ENCODE results near the gene HMGB1.
"Not testable (repeated sequence)": the region's sequence is repeated elsewhere in the genome, so short reads cannot be mapped to it uniquely, and the experiment has no call there.

The HMGB1 gene

DNA sequence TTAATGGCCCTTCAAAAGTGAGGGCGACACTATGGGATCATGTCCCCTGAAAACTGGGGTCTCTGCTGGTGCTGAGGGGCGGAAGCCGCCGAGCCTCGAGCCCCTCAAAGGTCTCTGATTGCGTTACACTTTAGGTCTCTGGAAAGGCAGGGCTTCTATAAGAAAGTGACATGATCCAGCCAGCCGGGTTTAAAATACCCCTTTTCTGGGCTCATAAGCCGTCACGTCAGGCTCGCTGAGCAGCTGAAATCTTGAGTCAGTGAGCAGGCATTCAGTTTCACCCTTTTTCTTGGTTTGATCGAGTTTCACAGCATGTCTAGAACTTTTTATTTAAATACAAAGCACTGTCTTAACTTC lies 600 bp upstream of the HMGB1 start:
- no peak for DNase-seq (ENCODE audit: low spot score)

DNA sequence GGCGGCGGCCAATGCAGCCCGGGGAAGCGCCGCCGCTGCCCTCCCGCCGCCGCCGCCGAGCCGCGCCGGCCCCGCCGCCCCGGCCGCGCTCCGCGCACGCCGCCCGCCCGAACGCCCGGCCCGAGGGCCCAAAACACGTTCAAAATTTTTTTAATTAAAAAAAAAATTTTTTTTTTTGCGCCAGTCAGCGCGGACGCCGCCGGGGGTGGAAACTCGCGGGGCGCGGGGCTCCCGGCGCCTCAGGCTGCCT lies 468 bp downstream of the HMGB1 start:
- no peak for DNase-seq (ENCODE audit: low spot score)

DNA sequence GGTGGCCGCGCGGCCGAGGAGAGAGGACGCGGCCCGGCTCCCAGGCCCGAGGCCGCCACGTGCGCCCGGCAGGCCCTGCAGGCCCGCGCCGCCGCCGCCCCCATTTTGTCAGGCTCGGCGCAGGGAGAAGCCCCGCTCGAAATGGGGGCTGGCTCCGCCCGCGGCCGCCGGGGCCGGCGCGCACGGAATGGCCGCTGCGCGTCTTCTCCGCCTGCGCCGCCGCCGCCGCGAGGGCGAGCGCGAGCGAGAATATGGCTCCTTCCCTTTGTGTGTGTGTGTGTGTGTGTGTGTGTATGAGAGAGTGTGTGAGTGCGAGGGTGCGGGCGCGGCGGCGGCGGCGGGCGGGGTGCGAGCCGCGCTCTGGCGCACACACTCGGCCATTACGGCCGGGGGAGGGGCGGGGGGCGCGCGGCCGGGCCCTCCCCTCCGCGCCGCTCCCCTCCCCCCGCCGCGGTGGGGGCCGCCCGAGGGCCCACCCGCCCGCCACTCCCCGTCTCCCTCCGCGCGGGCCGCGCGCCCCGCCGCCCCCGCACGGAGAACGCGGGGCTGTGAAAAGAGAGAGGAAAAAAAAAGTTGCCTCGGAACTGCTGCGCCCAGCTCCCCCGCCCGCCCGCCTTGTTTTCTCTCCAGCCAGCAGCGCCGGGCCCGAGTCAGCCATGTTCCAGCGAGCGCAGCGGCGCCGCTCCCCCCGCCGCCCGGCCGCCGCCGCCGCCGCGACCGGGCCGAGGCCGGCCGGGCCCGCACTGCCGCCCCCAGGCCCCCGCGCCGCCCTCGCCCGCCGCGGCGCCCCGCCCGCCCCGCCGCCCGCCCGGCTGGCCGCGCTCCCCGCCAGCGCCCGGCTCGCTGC lies 1.0 kb downstream of the HMGB1 start:
- peak; percentile 34 for DNase-seq (ENCODE audit: low spot score)

DNA sequence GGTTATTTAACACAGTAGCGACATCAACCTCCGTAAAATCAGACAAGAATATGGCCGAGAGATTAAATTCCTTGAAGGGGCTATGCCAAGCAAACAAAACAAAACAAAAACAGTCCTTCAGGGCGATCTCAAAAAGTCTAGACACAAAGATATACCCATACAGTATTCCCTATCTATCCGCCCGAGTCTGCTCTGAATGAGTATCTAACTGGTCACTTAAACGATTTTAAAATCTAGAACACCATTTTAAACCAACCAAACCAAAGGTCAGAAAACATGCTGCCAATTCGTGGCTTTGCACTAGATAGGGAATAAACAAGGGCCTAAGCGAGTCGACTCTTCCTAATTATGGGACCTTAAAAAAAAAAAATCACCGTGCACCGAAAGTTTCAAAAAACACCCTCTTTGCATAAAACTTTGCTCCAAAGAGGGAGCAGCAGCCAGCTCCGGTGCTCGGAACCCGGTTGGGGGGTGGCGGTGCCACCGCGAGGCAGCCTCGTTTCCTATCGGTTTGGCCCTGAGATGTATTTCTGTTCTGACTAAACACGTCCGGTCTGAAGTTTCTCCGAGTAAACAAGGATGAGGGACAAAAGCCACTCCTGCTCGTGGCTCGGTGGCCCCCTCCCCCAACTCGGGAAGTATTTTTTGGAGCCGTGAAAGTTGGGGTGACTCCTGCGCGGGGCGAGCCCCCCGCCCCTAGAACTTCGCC lies 1.8 kb downstream of the HMGB1 start:
- DNase-seq (ENCODE audit: low spot score), result peak; percentile 10

DNA sequence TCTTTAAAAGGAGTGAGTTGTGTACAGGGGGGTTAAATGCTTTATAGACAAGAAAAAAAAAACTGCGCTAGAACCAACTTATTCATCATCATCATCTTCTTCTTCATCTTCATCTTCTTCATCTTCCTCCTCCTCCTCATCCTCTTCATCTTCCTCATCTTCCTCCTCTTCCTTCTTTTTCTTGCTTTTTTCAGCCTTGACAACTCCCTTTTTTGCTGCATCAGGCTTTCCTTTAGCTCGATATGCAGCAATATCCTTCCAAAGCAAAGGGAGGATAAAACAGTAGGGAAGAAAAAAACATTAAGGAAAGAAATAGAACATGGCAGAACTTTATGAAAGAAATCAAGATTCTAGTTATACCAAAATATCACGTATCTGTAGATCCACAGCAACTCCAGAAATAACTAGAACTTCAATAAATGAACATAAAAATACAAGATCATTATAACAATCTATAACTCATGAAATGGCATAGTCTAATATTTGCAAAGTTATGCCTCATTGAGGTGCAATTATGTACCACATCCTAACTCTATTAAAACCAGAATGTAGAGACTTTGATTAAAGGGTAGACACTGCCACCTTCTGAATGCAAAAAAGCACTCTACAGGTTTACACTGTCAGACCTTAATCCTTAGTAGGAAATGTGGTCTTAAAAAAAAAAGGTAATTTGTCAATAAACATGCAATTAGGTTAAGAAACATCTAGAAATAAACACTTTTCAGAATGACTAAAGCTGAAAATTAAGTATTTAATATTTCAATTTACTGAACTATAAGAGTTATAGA lies 4.3 kb downstream of the HMGB1 start:
- DNase-seq (ENCODE audit: low spot score), result not testable (repeated sequence)

DNA sequence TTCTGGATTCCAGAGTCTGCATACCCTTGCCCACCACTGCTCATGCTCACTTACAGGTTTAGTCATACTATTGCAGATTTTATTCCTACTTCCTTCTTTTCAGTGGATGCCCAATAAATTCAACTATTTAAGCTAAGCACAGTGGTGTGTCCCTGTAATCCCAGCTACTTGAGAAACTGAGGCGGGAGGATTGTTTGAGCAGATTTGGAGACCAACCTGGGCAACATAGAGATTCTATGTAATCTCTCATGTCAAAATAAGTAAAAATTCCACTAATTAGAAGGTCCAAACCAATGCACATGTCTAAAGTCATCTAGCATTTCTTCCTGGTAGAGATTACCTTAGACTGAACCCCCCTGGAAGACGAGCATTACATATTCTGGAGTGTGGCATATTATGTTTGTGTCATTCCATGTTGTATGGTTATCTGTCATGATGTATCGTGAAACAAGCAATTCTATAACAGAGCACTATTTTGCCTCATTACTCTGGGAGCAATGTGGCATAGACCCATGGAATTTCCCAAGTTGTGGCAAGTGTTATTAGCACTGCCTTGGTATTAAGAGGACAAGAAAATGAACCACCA lies 8.3 kb downstream of the HMGB1 start:
- no peak for DNase-seq (ENCODE audit: low spot score)

DNA sequence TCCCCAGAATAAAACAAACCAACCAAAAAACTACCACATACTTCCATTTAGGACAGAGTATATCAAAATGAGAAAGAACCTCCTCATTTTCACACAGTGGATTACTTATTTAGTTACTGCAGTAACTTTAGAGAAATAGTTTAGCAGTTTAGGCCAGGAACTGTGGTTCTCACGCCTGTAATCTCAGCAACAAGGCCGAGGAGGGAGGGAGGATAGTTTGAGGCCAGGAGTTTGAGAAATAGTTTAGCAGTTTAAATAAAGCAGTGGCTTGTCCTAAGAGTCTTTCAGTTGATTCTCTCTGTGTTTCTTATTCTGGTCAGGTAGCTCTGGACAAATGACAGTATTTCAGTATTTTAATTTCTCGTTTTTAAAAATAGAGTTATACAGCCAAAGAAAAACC lies 9.4 kb downstream of the HMGB1 start:
- no peak for DNase-seq (ENCODE audit: low spot score)

DNA sequence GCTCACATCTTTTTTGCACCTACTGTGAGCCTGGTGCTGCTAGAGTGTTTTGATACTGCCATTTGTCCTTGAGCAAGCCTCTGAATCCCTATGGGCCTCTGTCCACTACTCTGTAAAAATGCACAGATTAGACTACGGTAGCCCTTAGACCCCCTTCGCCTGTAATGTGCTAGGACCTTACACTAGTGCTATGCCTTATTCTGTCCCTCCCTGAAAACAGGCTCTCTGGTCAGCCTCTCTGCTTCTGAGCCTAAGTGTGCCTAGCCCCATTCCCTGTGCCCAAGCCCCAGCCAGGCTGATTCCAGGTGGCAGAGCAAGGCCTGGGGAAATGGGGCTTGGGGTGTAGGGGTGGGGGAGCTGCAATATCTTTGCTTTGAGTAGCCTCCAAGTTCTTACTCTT lies 10.7 kb downstream of the HMGB1 start:
- no peak for DNase-seq (ENCODE audit: low spot score)

DNA sequence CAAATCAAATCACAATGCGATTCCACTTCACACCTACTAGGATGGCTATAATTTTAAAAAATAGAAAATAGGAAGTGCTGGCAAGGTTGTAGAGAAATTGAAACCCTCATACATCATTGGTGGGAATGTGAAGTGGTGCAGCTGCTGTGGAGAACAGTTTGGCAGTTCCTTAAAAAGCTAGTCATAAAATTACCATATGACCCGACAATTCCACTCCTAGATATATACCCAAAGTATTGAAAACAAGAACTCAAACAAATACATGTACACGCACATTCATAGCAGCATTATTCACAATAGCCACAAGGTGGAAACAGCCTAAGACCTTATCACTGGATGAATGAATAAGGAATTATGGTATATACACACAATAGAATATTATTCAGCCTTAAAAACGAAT lies 12.0 kb downstream of the HMGB1 start:
- no peak for DNase-seq (ENCODE audit: low spot score)

DNA sequence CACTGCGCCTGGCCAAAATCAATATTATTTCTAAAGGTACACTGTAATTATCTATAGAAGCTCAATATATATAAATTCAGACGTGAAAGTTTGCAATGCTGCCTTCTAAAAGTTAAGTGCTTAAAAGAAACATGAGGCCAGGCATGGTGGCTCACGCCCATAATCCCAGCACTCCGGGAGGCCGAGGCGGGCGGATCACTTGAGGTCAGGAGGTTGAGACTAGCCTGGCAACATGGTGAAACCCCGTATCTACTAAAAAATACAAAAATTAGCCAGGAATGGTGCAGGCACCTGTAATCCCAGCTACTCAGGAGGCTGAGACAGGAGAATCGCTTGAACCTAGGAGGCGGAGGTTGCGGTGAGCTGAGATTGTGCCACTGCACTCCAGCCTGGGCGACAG lies 14.3 kb downstream of the HMGB1 start:
- DNase-seq (ENCODE audit: low spot score), result not testable (repeated sequence)

DNA sequence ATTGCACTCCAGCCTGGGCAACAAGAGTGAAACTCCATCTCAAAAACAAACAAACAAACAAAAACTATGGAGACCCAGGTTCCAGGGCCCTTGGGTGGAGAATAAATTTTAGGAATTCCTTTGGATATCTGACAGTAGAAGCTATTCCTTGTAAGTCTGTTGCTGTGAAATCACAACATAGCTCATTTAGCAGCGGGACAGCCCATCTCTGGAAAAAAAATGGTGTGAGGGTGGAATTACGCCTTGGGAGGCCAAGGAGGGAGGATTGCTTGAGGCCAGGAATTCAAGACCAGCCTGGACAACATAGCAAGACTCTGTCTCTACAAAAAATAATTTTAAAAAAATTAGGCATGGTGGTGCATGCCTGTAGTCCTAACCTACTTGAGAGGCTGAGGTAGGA lies 15.7 kb downstream of the HMGB1 start:
- DNase-seq (ENCODE audit: low spot score), result no peak

DNA sequence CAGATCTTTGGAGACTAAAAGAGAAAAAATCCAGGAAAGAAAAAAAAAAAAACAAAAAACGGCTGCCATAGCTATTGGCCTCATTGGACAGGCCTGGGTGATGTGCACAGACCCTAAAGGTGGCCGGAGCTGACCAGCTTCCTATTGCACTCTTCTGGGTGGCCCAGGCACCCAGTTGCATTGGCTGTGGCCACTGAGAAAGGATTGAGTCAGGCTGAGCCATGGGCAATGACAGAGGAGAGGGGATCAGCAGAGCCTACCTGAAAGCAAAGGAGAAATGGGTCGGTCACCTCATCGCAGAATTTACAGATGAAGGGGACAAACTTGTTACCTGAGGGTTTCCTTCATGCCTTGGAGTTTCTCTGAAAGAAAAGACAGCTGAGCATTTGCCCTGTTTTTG lies 17.3 kb downstream of the HMGB1 start:
- DNase-seq (ENCODE audit: low spot score), result no peak

DNA sequence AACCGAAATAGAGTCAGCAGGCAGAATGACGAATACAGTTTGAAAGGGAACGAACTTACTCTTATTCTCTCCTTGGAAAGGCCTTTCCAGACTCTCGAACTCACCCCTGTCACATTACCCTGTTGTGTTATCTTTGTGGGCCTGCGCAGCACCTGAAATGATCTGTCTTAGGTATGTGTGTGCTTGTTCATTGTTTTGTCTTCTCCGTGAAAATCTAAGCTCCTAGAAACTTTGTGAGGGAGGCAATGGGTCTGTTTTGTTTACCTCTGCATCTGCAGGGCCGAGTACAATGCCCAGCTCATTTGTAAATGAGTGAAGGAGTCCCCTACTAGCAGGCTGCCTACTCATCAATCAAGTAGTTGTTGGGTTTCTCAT lies 19.6 kb downstream of the HMGB1 start:
- DNase-seq (ENCODE audit: low spot score), result no peak

DNA sequence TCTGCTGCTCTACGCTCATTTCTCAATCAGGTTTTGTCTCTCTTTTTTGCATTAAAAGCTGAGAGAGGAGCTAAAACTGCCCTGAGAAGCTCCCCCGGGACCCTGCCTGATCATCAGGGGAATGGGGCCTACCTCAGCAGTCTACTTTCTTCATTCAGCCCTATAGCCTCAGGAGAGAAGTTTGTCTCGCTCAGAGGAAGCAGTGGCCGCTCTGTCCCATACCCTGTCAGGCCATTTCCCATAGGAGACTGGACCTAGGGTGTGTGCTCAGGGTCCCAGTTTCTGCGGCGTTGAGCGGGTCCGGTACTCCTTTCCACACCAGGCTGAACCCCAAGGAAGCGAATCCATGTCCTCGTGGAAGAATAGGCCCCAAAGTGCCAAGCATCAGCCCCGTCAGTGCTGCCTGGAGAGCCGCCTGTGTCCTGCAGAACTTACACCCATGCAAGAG lies 21.8 kb downstream of the HMGB1 start:
- no peak for DNase-seq (ENCODE audit: low spot score)

DNA sequence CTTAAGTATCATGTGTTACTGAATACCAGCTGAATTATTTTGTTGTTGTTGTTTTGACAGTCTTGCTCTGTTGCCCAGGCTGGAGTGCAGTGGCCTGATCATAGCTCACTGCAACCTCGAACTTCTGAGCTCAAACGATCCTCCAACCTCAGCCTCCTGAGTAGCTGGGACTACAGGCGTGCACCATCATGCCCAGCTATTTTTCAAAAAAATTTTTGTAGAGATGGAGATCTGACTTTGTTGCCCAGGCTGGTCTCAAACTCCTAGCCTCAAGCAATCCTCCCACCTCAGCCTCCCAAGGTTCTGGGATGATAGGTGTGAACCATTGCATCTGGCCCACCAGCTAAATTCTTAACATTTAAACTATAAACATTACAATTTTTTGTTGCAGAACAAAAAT lies 22.2 kb downstream of the HMGB1 start:
- not testable (repeated sequence) for DNase-seq (ENCODE audit: low spot score)

DNA sequence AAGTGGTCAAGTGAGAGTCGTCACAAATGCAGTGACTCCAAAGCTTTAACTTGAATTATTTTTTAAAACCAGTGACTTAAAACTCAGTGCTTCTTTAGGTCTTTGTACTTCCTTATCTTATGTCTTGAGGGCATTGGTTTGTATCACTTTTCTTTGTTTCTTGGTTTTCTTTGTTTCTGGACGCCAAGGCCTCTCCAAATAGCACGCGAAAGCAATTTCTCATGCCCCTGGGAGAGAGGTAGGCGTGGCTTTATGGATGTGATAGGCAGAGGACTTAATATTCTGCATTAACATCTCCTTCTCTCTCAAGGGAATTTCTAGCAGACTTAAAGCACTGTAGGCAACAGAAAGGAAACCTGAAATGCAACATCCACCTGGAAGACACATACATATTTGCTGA lies 22.8 kb downstream of the HMGB1 start:
- DNase-seq (ENCODE audit: low spot score), result no peak

DNA sequence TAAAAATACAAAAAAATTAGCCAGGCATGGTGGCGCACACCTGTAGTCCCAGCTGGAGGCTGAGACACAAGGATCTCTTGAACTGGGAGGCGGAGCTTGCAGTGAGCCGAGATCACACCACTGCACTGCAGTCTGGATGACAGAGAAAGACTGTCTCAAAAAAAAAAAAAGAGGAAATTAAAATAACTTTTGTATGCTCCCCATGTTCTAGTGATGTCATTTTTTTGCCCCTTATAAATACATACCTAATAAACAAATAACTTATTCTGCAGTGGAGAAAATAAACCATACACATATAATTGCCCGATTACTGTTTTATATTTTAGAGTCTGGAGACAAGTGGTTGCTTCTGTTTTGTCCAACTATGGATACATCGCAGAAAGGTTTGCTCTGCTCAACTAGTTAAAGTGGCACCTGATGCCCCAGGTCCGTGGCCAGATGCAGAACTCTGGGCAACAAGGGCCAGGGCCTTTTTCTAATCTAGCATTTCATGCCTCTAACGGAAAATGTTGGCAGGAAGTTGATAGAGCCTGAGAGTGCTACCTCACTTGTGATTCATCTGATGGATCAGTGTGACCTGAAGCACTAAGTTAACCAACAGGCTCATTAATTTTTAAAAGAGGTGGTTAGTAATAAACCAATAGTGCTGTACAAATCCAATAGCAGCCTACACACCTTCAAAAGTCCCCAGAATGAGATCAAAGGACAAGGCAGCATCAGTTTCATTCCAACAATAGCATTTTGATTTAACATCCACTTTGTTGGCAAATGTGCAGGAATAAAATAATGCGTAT lies 24.6 kb downstream of the HMGB1 start:
- no peak for DNase-seq (ENCODE audit: low spot score)

DNA sequence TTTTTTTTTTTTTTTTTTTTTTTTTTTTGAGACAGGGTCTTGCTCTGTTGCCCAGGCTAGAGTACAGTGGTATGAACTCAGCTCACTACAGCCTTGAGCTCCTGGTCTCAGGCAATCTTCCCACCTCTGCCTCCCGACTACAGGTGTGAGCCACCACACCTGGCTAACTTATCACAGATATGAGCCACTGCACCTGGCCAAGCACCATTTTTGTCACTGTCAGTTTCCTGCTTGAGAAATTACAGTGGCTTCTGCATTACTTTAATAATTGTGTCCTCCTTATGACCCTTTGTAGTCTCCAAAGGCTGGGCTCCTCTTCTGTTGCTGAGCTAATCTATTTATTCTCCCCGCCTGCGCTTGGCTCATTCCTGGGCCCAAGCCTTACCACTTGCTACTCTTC lies 27.4 kb downstream of the HMGB1 start:
- DNase-seq (ENCODE audit: low spot score), result no peak

DNA sequence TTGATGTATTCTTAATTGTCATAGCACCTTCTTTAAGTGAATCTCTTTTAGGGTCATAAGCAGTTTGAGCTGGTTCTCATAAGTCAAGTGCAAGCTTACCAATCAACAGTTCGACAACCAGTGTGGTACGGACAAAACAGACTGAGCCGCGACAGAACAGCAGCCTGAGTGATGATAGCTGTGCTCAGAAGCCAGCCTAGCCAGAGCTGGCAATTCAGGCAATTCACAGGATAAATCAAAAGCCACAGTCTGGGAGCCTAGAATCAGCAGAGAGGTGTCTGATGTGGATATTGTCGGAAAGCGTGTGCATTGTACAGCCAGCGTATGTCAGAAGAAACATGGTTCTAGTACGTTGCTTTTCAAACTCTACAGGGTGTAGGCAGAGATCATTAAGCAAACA lies 28.6 kb downstream of the HMGB1 start:
- DNase-seq (ENCODE audit: low spot score), result no peak

DNA sequence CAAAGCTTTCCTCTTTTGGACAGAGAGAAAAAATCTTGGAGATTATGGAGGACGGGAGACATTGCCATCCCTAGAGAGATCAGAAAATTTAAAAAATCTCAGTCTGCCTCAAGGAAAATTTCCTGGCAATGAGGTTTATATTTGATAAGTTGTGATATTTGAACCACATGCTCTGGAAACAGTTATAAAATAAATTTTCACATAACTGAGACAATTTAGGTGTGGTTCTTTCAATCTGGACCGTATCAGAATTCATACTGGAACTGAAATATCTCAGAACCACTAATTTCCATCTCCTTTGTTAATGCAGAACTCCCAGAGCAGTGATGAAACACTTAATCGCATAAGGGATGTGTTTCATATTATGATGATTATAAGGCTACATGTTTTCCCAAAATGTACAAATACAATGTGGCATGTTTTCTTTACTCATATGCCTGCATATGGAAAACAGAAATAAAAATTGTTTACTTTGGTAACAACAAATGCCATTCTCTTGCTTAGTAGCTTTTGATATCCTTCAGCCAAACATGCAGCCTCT lies 29.8 kb downstream of the HMGB1 start:
- DNase-seq (ENCODE audit: low spot score), result no peak

DNA sequence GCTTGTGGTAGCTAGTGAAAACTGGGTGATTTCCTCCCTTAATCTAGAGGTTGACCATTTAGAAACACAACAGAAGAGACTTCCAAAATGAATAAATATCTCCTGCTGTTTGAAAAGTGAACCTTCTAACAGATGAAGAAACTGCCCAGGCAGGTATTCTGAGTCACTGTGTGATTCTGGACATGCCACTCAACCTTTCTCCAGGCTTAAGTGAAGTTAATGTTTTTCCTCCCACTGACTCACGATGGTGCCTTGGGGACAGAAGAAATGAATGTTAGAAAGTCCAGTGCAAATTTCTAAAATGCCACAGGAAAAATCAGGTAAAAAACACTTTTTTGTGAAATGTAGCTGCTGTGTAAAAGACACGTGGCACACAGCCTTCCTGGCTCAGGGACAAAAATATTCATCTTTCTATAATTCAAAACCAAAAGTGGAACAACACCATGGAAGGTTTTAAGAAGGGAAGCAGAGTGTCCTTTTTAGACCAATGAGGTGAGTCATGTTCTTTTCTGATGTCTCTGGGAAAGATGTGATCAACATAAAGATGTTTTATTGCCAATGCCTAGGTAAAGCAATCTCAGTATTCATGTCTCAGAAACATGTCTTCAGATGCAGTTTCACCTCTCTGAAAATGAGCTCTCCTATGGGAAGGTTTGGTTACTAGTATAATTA lies 34.3 kb downstream of the HMGB1 start:
- no peak for DNase-seq (ENCODE audit: low spot score)
